Measurements from ENCODE around the gene AGAP9. TPM values are rescaled to one million over a fixed set of nuclear protein-coding genes. Genes with fewer than 3 reads are reported as not detected.
A peak's percentile ranks its signal among the peaks of the same experiment; 100 is the strongest.
"Not testable (repeated sequence)": the region's sequence is repeated elsewhere in the genome, so short reads cannot be mapped to it uniquely, and the experiment has no call there.

AGAP9 gene
- total and polyA plus RNA-seq, 9 of the 15 experiments (the other 6 are each of a cell fraction or from before 2014, with no cell fraction given) = 0.37 to 11.7 (median 5.8) TPM

DNA sequence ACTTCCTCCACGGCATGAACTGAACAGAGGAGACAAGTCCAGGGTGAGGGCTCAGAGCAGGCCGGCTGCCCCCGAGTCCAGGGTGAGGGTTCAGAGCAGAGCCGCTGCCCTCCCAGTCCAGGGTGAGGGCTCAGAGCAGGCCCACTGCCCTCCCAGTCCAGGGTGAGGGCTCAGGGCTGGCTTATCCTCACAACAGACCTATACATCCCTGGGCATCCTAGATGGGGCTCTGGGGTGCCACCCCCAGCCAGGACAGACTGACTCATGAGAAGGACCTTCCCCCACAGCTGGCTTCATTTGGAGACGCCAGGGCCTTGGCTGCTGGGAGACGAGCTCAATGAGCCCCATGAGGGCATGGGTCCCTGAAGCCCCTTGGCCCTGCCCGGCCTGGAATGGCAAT is 33.8 kb downstream of the AGAP9 start:
- intact Hi-C loops (cut with micrococcal nuclease); H3K36me3 ChIP-seq (ENCODE audit: control insufficient read depth, insufficient read depth, low read length); DNase-seq (ENCODE audit: extremely low read depth in 1 of 4, low spot score in 3 of 4); H3K9ac ChIP-seq (ENCODE audit: insufficient read depth in 1 of 2, low read depth in 2 of 2, low read length in 2 of 2); H3K27ac ChIP-seq (ENCODE audit: extremely low read depth, low read depth, low read length); H3K4me1 ChIP-seq (replicated peaks in 1 of 2; ENCODE audit: control insufficient read depth in 2 of 2, insufficient read depth in 2 of 2, low read length in 2 of 2); ATAC-seq; H4K20me1 ChIP-seq (replicated peaks; ENCODE audit: control insufficient read depth, insufficient read depth, low read length); H3K4me3 ChIP-seq; H2AFZ ChIP-seq (ENCODE audit: low read depth, low read length); FAIRE-seq; BruUV-seq (replicated peaks); CTCF ChIA-PET (ENCODE audit: low intra/inter-chr PET ratio); H3K79me2 ChIP-seq (ENCODE audit: control insufficient read depth, insufficient read depth, low read length); H3K27me3 ChIP-seq (ENCODE audit: control insufficient read depth in 2 of 2, insufficient read depth in 2 of 2, low read length in 2 of 2); H3K4me2 ChIP-seq (ENCODE audit: insufficient read depth, low read length); H3K9me3 ChIP-seq (replicated peaks; ENCODE audit: control insufficient read depth, insufficient read depth, low read depth, low read length); H3K9me1 ChIP-seq (ENCODE audit: control insufficient read depth, insufficient read depth, low read length); POLR2A ChIA-PET: not testable (repeated sequence)
- in situ Hi-C loops (cut with MboI) = loop anchor here (5.0 to 10.0 kb wide), 2 partner anchors 505 to 1117 kb away; partner anchors contain the start of gene FAM25C
- WGBS (ENCODE audit: insufficient coverage, low coverage, missing lambda C conversion rate) = 81% methylated on average over 2 of the region's 7 CpGs

DNA sequence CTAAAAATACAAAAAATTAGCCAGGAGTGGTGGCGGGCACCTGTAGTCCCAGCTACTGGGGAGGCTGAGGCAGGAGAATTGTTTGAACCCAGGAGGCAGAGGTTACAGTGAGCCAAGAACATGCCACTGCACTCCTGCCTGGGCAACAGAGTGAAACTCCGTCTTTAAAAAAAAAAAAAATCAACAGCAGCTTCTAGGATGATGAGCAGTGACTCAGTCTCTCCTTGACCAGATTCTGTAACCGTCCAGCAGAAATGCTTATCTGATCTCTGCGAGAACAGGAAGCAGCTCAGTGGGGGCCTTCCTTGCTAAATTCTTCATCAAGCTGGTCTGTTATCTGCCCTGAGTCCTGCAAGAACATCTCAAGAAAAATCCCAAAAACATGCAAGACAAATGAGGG is 37.5 kb downstream of the AGAP9 start:
- H3K9me3 ChIP-seq (replicated peaks; ENCODE audit: control insufficient read depth, insufficient read depth, low read depth, low read length); H3K9me1 ChIP-seq (ENCODE audit: control insufficient read depth, insufficient read depth, low read length); H3K4me1 ChIP-seq (replicated peaks in 1 of 2; ENCODE audit: control insufficient read depth in 2 of 2, insufficient read depth in 2 of 2, low read length in 2 of 2); H3K36me3 ChIP-seq (ENCODE audit: control insufficient read depth, insufficient read depth, low read length); H4K20me1 ChIP-seq (replicated peaks; ENCODE audit: control insufficient read depth, insufficient read depth, low read length); H3K4me2 ChIP-seq (ENCODE audit: insufficient read depth, low read length); H3K27me3 ChIP-seq (ENCODE audit: control insufficient read depth in 2 of 2, insufficient read depth in 2 of 2, low read length in 2 of 2); ATAC-seq; FAIRE-seq; H2AFZ ChIP-seq (ENCODE audit: low read depth, low read length); H3K79me2 ChIP-seq (ENCODE audit: control insufficient read depth, insufficient read depth, low read length); H3K9ac ChIP-seq (ENCODE audit: insufficient read depth in 1 of 2, low read depth in 2 of 2, low read length in 2 of 2); POLR2A ChIA-PET; H3K4me3 ChIP-seq; H3K27ac ChIP-seq (ENCODE audit: extremely low read depth, low read depth, low read length); BruUV-seq (replicated peaks); CTCF ChIA-PET (ENCODE audit: low intra/inter-chr PET ratio); intact Hi-C loops (cut with micrococcal nuclease): not testable (repeated sequence)
- peak in 1 of 4 experiments; percentile 53 for DNase-seq (ENCODE audit: extremely low read depth in 1 of 4, low spot score in 3 of 4)
- in situ Hi-C loops (cut with MboI) = loop anchor here (5.0 to 10.0 kb wide), 2 partner anchors 509 to 1114 kb away; partner anchors contain the start of gene FAM25C
- no CpG with 5 or more reads among the region's 4 CpGs for WGBS (ENCODE audit: insufficient coverage, low coverage, missing lambda C conversion rate)
- TF ChIP-seq SMARCE1 (IDR thresholded peaks at IDR 0.05) (0 out of 2 replicates have a peak, but pooled peaks have one; percentile 13), FOSL1 (tag; conservative IDR thresholded peaks at IDR 0.05) (peak; percentile 58), EP300 (IDR thresholded peaks at IDR 0.05; ENCODE audit: low read length) (0 out of 2 replicates have a peak, but pooled peaks have one; percentile 8), ZNF384 (IDR thresholded peaks at IDR 0.05; ENCODE audit: low read depth, low read length) (peak; percentile 36; the same call in 1 of the 2 replicates)

DNA sequence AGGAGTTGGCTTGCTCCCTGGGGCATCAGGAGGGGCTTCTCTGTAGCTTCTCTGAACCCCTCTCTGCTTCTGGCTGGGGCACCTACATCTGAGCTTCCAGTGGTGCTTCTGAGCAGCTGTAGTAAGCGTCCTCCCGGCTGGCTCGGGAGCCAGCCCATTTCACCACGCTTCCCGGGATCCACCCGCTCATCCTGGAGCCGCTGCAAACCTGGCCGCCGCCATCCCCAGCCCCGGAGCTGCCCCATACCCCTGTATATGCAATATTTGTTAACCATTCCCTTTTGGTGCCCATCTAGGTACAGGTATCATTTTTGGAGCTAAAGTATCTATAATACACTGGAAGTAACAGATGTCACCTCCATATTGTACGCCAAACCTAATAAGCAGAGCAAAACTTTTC is 38.7 kb downstream of the AGAP9 start:
- H3K27ac ChIP-seq (ENCODE audit: extremely low read depth, low read depth, low read length); FAIRE-seq; POLR2A ChIA-PET; ATAC-seq; H3K9me3 ChIP-seq (replicated peaks; ENCODE audit: control insufficient read depth, insufficient read depth, low read depth, low read length); H3K4me3 ChIP-seq; H3K79me2 ChIP-seq (ENCODE audit: control insufficient read depth, insufficient read depth, low read length); intact Hi-C loops (cut with micrococcal nuclease); CTCF ChIA-PET (ENCODE audit: low intra/inter-chr PET ratio); DNase-seq (ENCODE audit: extremely low read depth in 1 of 4, low spot score in 3 of 4); H3K36me3 ChIP-seq (ENCODE audit: control insufficient read depth, insufficient read depth, low read length); H3K9ac ChIP-seq (ENCODE audit: insufficient read depth in 1 of 2, low read depth in 2 of 2, low read length in 2 of 2); BruUV-seq (replicated peaks); H3K27me3 ChIP-seq (ENCODE audit: control insufficient read depth in 2 of 2, insufficient read depth in 2 of 2, low read length in 2 of 2); H4K20me1 ChIP-seq (replicated peaks; ENCODE audit: control insufficient read depth, insufficient read depth, low read length); H2AFZ ChIP-seq (ENCODE audit: low read depth, low read length); H3K4me1 ChIP-seq (replicated peaks in 1 of 2; ENCODE audit: control insufficient read depth in 2 of 2, insufficient read depth in 2 of 2, low read length in 2 of 2); H3K4me2 ChIP-seq (ENCODE audit: insufficient read depth, low read length); H3K9me1 ChIP-seq (ENCODE audit: control insufficient read depth, insufficient read depth, low read length): not testable (repeated sequence)
- 90% methylated on average over 7 of the region's 11 CpGs for WGBS (ENCODE audit: insufficient coverage, low coverage, missing lambda C conversion rate)
- in situ Hi-C loops (cut with MboI) = loop anchor here (5.0 to 10.0 kb wide), 2 partner anchors 510 to 1112 kb away; partner anchors contain the start of gene FAM25C

Measured in K562 (cell line).